ENCODE measurements around the gene KRT37. TPM values are rescaled to one million over a fixed set of nuclear protein-coding genes. Genes with fewer than 3 reads are reported as not detected.
"Not testable (repeated sequence)": the region's sequence is repeated elsewhere in the genome, so short reads cannot be mapped to it uniquely, and the experiment has no call there.

Gene KRT37
- total RNA-seq, 4 donors from 2014 or later = not detected

DNA sequence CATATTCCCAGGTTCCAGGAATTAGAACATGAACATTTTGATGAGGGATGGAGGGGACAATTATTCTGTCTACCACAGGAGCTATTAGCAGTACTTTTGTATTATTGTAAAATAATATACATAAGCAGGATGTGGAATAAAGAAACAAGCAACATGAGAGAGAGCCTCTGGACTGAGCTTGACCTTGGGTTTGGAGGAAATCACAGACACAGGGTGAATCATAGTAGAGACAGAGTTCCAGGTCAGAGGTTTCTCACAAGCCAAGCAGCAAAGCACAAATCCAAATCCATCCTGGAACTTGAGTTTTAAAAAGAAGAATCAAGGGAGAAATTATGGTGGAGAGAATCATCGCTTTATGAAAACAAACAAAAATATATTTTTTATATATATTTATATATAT lies 32.1 kb downstream of the KRT37 start:
- no peak for ATAC-seq (ENCODE audit: low FRiP score)
- TF ChIP-seq, protein P1, sequence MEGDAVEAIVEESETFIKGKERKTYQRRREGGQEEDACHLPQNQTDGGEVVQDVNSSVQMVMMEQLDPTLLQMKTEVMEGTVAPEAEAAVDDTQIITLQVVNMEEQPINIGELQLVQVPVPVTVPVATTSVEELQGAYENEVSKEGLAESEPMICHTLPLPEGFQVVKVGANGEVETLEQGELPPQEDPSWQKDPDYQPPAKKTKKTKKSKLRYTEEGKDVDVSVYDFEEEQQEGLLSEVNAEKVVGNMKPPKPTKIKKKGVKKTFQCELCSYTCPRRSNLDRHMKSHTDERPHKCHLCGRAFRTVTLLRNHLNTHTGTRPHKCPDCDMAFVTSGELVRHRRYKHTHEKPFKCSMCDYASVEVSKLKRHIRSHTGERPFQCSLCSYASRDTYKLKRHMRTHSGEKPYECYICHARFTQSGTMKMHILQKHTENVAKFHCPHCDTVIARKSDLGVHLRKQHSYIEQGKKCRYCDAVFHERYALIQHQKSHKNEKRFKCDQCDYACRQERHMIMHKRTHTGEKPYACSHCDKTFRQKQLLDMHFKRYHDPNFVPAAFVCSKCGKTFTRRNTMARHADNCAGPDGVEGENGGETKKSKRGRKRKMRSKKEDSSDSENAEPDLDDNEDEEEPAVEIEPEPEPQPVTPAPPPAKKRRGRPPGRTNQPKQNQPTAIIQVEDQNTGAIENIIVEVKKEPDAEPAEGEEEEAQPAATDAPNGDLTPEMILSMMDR (IDR thresholded peaks at IDR 0.05) = no peak
- DNase-seq (ENCODE audit: low spot score) = no peak

DNA sequence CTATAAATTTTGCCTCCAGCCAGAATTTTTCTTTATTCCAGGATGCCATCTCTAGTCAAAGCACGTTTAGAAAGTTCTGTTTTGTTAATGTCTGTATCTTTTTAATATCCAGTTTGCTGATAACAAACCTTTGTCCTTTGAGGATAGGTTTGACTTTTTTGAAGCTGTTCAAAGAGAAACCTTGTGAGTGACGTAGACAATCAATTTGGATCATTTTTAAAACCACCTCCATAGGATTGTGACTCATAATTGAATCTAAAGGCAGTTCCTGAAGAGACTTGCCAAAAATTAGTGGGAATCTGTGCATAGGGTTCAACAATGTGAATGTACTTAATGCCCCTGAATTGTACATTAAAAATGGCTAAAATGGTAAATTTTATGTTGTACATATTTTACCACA lies 32.9 kb downstream of the KRT37 start:
- TF ChIP-seq, protein P1 (IDR thresholded peaks at IDR 0.05) = no peak
- DNase-seq (ENCODE audit: low spot score) (no peak), ATAC-seq (ENCODE audit: low FRiP score) (no peak)

DNA sequence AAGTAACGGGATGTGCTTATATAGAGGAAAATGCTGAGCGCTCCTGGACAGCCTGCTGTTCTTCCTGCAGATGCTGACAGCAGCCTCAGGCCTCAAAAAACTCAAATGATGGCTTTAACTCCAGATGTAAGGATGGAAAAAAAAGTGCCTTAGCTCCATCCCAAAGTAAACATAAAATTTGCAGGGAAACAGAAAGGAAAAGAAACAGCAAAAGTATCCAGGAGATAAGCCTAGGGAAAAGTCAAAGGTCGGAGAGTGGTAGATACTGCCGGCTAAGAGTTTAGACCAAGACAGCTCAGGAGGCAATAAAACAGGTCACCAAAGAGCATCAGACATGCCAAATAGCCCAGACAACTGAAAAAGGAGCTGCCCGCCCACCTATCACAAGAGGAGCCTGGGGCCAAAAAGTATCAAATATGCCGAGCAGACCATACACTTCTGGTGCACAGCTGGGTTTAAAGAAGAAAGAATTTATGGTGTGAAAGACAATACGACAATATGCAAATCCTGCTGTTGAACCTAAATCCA lies 33.9 kb downstream of the KRT37 start:
- TF ChIP-seq, protein P1 (IDR thresholded peaks at IDR 0.05) = no peak
- ATAC-seq (ENCODE audit: low FRiP score) (no peak), DNase-seq (ENCODE audit: low spot score) (no peak)

DNA sequence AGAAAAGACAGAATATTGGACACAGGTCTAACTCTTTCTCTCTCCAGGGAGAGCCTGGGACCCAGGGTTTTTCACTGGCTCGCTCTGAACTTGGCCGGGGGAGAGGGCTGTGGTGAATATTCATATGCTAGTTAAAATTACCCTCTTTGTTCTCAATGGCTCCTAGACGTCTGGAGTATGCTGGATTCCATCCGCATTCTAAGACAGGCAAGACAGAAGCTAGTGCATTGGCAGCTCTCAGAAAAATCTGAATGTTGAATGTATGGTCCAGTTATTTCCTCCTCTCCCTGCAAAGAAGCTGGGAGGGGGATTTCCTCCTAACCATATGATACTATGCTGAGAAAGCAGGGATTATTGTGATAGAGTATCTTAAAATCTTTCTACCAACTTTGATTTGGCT lies 36.7 kb downstream of the KRT37 start:
- DNase-seq (ENCODE audit: low spot score) = no peak
- TF ChIP-seq, protein P1 (IDR thresholded peaks at IDR 0.05) = no peak
- ATAC-seq (ENCODE audit: low FRiP score) = no peak

DNA sequence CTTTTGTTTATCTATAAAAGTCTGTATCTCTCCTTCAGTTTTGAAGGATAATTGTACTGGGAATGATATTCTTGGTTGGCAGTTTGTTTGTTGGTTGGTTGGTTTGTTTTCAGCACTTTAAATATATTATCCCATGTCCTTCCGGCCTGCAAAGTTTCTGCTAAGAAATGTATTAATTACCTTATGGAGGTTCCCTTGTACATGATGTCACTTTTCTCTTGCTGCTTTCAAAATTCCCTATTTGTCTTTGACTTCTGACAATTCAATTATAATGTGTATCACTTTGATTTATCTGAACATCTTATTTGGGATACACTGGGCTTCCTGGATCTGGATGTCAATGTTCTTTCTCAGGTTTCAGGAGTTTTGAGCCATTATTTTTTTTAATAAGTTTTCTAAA lies 38.2 kb downstream of the KRT37 start:
- ATAC-seq (ENCODE audit: low FRiP score) = no peak
- TF ChIP-seq, protein P1 (IDR thresholded peaks at IDR 0.05) = no peak

DNA sequence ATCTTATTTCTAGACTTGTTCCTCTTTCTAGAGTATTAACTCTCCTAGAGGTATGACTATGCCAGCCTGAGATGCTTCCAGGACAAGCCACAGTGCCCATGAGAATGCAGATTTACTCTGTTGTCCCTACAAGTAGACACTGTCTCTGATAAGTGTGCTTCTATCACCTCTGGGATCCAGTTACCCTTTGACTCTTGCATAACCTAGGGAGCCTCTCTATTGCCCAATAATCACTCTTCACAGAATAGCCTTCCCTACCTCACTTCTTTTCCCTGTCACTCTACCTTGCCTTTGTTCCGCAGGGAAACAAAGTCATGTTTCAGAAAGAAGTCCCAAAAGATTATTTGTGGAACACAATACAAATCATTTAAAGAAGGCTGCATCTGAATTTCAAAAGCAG lies 40.7 kb downstream of the KRT37 start:
- no peak for DNase-seq (ENCODE audit: low spot score)
- TF ChIP-seq, protein P1 (IDR thresholded peaks at IDR 0.05) = no peak
- no peak for ATAC-seq (ENCODE audit: low FRiP score)

More for the DNA sequence above, 38.2 kb downstream of the KRT37 start:
- no peak for DNase-seq (ENCODE audit: low spot score)

DNA sequence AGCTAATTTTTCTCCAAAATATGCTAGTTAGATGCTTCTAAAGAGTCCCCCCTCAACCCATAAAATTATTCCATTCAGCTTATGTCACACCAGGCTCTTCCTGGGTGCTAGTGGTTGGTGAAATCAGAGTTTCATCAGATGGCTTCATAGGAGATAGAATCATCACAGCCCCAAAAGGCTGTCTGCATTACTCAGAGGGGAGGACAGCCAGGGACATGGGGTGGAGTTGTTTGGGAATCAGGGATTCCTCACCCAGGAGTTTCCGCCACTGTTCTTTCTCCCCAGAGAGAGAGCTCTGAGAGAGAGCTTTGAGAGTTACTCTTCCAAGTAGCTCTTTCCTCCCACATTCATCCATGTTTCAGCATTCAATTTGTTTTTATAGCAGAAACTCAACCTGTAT lies 42.0 kb downstream of the KRT37 start:
- TF ChIP-seq, protein P1 (IDR thresholded peaks at IDR 0.05) = no peak

DNA sequence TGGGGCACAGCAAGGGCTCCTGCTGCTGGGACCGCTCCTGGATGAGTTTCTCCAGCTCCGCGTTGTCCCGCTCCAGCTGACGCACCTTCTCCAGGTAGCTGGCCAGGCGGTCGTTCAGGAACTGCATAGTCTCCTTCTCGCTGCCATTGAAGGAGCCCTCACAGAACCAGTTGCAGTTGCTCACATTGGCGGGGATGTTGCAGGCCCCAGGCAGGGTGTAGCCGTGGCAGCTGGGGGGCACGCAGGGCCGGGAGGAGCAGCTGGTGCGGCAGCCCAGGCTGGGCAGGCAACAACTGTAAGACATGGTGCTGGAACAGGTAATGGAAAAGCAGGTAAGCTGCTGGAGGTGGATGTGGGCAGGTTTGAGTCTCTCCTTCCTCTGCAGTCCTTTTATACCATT lies 42.4 kb downstream of the KRT37 start, which contains the start of gene KRT34:
KRT34 (minus strand) TSS at position 364 of the 400 bp plus-strand sequence; CDS start at position 304, 60 bp downstream.
- ATAC-seq (ENCODE audit: low FRiP score); DNase-seq (ENCODE audit: low spot score): not testable (repeated sequence)

More for the DNA sequence above, 42.0 kb downstream of the KRT37 start:
- no peak for DNase-seq (ENCODE audit: low spot score)
- no peak for ATAC-seq (ENCODE audit: low FRiP score)

DNA sequence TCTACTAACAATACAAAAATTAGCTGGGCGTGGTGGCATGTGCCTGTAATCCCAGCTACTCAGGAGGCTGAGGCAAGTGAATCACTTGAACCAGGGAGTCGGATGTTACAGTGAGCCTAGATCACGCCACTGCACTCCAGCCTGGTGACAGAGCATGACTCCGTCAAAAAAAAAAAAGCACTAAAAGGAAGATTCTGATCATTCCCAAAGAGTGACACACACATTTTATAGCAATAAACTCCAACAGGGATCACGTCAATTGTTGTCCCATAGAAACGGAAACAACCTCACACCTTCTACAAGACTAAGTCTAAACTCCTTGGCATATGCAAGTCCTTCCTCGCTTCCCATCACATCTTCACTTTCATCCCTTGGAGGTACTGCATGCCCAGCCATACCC lies 44.3 kb downstream of the KRT37 start:
- DNase-seq (ENCODE audit: low spot score); ATAC-seq (ENCODE audit: low FRiP score): not testable (repeated sequence)
